Measurements from ENCODE around the gene CELF6. TPM values are rescaled to one million over a fixed set of nuclear protein-coding genes. Genes with fewer than 3 reads are reported as not detected.

The CELF6 gene
- total RNA-seq, 8 experiments from 2014 or later: 0.52 to 12.0 (median 4.2) TPM

- no peak overlapping the region for H3K27ac ChIP-seq
- no peak overlapping the region for H3K4me3 ChIP-seq
- in situ Hi-C loops (cut with MboI; ENCODE audit: low pct_unique_long_range_greater_than_20kb in 2 of 9, low sequenced_read_pairs in 9 of 9, unreplicated experiment in 9 of 9): no loop called here
- H3K4me1 ChIP-seq (replicated peaks in 1 of 2): peaks cover 0 to 3% of the 10 kb centered on the region in 2 donors
- peak in 4 of 8 experiments; percentile 19 to 42 (median 37) for ATAC-seq (replicated peaks in 6 of 8)
- WGBS, 10 experiments: 50 to 100% (median 88%) methylated on average over 1 to 3 of the region's 6 CpGs; no CpG with 5 or more reads in 4 of the 10 experiments
Observed at GRCh38 chr15:72341361-72341760, 21.4 kb upstream of the CELF6 start.

GRCh38 chr15:72340366-72340765 lies 20.4 kb upstream of the CELF6 start:
- H3K27ac ChIP-seq: no peak overlapping the region
- no peak overlapping the region for H3K4me3 ChIP-seq
- WGBS, 10 experiments: 78 to 100% (median 94%) methylated on average over 1 of the region's 1 CpG; no CpG with 5 or more reads in 6 of the 10 experiments
- in situ Hi-C loops (cut with MboI; ENCODE audit: low pct_unique_long_range_greater_than_20kb in 2 of 9, low sequenced_read_pairs in 9 of 9, unreplicated experiment in 9 of 9): no loop called here
- ATAC-seq (replicated peaks in 6 of 8): peak in 5 of 8 experiments; percentile 12 to 69 (median 26)
- H3K4me1 ChIP-seq (replicated peaks in 1 of 2): peaks cover 0 to 3% of the 10 kb centered on the region in 2 donors

- WGBS, 10 experiments: 0 to 92% (median 42%) methylated on average over 1 to 3 of the region's 3 CpGs; no CpG with 5 or more reads in 4 of the 10 experiments
- ATAC-seq (replicated peaks in 6 of 8): peak; percentile 47 to 97 (median 93)
- H3K4me3 ChIP-seq: no peak overlapping the region
- H3K27ac ChIP-seq: no peak overlapping the region
- peaks cover 0 to 3% of the 10 kb centered on the region in 2 donors for H3K4me1 ChIP-seq (replicated peaks in 1 of 2)
- in situ Hi-C loops (cut with MboI; ENCODE audit: low pct_unique_long_range_greater_than_20kb in 2 of 9, low sequenced_read_pairs in 9 of 9, unreplicated experiment in 9 of 9): no loop called here
Observed at GRCh38 chr15:72339777-72340177, 19.8 kb upstream of the CELF6 start.

GRCh38 chr15:72338617-72339321 lies 18.8 kb upstream of the CELF6 start:
- ATAC-seq (replicated peaks in 6 of 8): no peak
- Histone ChIP-seq H3K4me1 (replicated peaks in 1 of 2) (peaks cover 0 to 3% of the 10 kb centered on the region in 2 donors), H3K27ac (no peak overlapping the region), H3K4me3 (no peak overlapping the region)
- in situ Hi-C loops (cut with MboI; ENCODE audit: low pct_unique_long_range_greater_than_20kb in 2 of 9, low sequenced_read_pairs in 9 of 9, unreplicated experiment in 9 of 9): no loop called here
- WGBS, 10 experiments: 19 to 98% (median 91%) methylated on average over 2 to 8 of the region's 9 CpGs

GRCh38 chr15:72338148-72338547 lies 18.2 kb upstream of the CELF6 start:
- H3K4me3 ChIP-seq: no peak overlapping the region
- no peak overlapping the region for H3K27ac ChIP-seq
- WGBS, 10 experiments: 75 to 100% (median 100%) methylated on average over 1 to 2 of the region's 2 CpGs; no CpG with 5 or more reads in 1 of the 10 experiments
- in situ Hi-C loops (cut with MboI; ENCODE audit: low pct_unique_long_range_greater_than_20kb in 2 of 9, low sequenced_read_pairs in 9 of 9, unreplicated experiment in 9 of 9): no loop called here
- no peak for ATAC-seq (replicated peaks in 6 of 8)
- peaks cover 0 to 3% of the 10 kb centered on the region in 2 donors for H3K4me1 ChIP-seq (replicated peaks in 1 of 2)

- H3K27ac ChIP-seq: no peak overlapping the region
Observed at GRCh38 chr15:72334842-72335241, 14.9 kb upstream of the CELF6 start.

GRCh38 chr15:72331021-72331420 lies 11.1 kb upstream of the CELF6 start:
- in situ Hi-C loops (cut with MboI; ENCODE audit: low pct_unique_long_range_greater_than_20kb in 2 of 9, low sequenced_read_pairs in 9 of 9, unreplicated experiment in 9 of 9): no loop called here
- Histone ChIP-seq H3K4me3 (no peak overlapping the region), H3K27ac (no peak overlapping the region), H3K4me1 (replicated peaks in 1 of 2) (no peaks in the 10 kb centered on the region)
- ATAC-seq (replicated peaks in 6 of 8): no peak
- 57 to 100% (median 86%) methylated on average over 1 to 3 of the region's 3 CpGs; no CpG with 5 or more reads in 3 of the 10 experiments for WGBS, 10 experiments

More at GRCh38 chr15:72334842-72335241, 14.9 kb upstream of the CELF6 start:
- Histone ChIP-seq H3K4me3 (no peak overlapping the region), H3K4me1 (replicated peaks in 1 of 2) (peaks cover 0 to under 1% of the 10 kb centered on the region in 2 donors)
- no peak for ATAC-seq (replicated peaks in 6 of 8)
- in situ Hi-C loops (cut with MboI; ENCODE audit: low pct_unique_long_range_greater_than_20kb in 2 of 9, low sequenced_read_pairs in 9 of 9, unreplicated experiment in 9 of 9): no loop called here
- WGBS, 10 experiments: 38 to 88% (median 77%) methylated on average over 1 to 2 of the region's 2 CpGs; no CpG with 5 or more reads in 2 of the 10 experiments

- H3K27ac ChIP-seq: no peak overlapping the region
- no peak overlapping the region for H3K4me3 ChIP-seq
- in situ Hi-C loops (cut with MboI; ENCODE audit: low pct_unique_long_range_greater_than_20kb in 2 of 9, low sequenced_read_pairs in 9 of 9, unreplicated experiment in 9 of 9): no loop called here
- no peak for ATAC-seq (replicated peaks in 6 of 8)
- 50 to 100% (median 100%) methylated on average over 1 of the region's 1 CpG for WGBS, 10 experiments
- peaks cover 7 to 10% of the 10 kb centered on the region in 2 donors for H3K4me1 ChIP-seq (replicated peaks in 1 of 2)
Observed at GRCh38 chr15:72323752-72324151, 3.8 kb upstream of the CELF6 start.

- ATAC-seq (replicated peaks in 6 of 8): peak; percentile 56 to 77 (median 74)
- in situ Hi-C loops (cut with MboI; ENCODE audit: low pct_unique_long_range_greater_than_20kb in 2 of 9, low sequenced_read_pairs in 9 of 9, unreplicated experiment in 9 of 9): loop anchor here in 1 of 9 experiments (10.0 kb wide), 1 partner anchor 65 kb away; no protein-coding TSS in a partner anchor
- peak overlapping the region; percentile 67 for H3K27ac ChIP-seq
- WGBS, 10 experiments: no CpG with 5 or more reads among the region's 48 CpGs
- H3K4me1 ChIP-seq (replicated peaks in 1 of 2): peaks cover 9 to 13% of the 10 kb centered on the region in 2 donors
- H3K4me3 ChIP-seq: peak overlapping the region; percentile 43 to 54 (median 50)
Observed at GRCh38 chr15:72319360-72319984, 485 bp downstream of the CELF6 start.

- WGBS, 10 experiments: 0 to 33% (median 0%) methylated on average over 1 to 2 of the region's 2 CpGs; no CpG with 5 or more reads in 7 of the 10 experiments
- peaks cover 9 to 13% of the 10 kb centered on the region in 2 donors for H3K4me1 ChIP-seq (replicated peaks in 1 of 2)
- ATAC-seq (replicated peaks in 6 of 8): peak in 4 of 8 experiments; percentile 10 to 49 (median 26)
- H3K27ac ChIP-seq: no peak overlapping the region
- in situ Hi-C loops (cut with MboI; ENCODE audit: low pct_unique_long_range_greater_than_20kb in 2 of 9, low sequenced_read_pairs in 9 of 9, unreplicated experiment in 9 of 9): loop anchor here in 1 of 9 experiments (10.0 kb wide), 1 partner anchor 64 kb away; no protein-coding TSS in a partner anchor
- peak overlapping the region in 4 of 5 donors; percentile 44 to 54 (median 52) for H3K4me3 ChIP-seq
Observed at GRCh38 chr15:72318408-72318942, 1.5 kb downstream of the CELF6 start.

- Histone ChIP-seq H3K27ac (no peak overlapping the region), H3K4me1 (replicated peaks in 1 of 2) (peaks cover 9 to 11% of the 10 kb centered on the region in 2 donors), H3K4me3 (no peak overlapping the region)
- ATAC-seq (replicated peaks in 6 of 8): peak in 1 of 8 experiments; percentile 3
- in situ Hi-C loops (cut with MboI; ENCODE audit: low pct_unique_long_range_greater_than_20kb in 2 of 9, low sequenced_read_pairs in 9 of 9, unreplicated experiment in 9 of 9): loop anchor here in 1 of 9 experiments (10.0 kb wide), 1 partner anchor 61 kb away; no protein-coding TSS in a partner anchor
- 0 to 71% (median 20%) methylated on average over 1 to 2 of the region's 6 CpGs; no CpG with 5 or more reads in 3 of the 10 experiments for WGBS, 10 experiments
Observed at GRCh38 chr15:72315706-72316370, 4.1 kb downstream of the CELF6 start.

GRCh38 chr15:72313881-72314280 lies 6.1 kb downstream of the CELF6 start:
- H3K27ac ChIP-seq: no peak overlapping the region
- peaks cover 3 to 4% of the 10 kb centered on the region in 2 donors for H3K4me1 ChIP-seq (replicated peaks in 1 of 2)
- no peak overlapping the region for H3K4me3 ChIP-seq
- no peak for ATAC-seq (replicated peaks in 6 of 8)
- in situ Hi-C loops (cut with MboI; ENCODE audit: low pct_unique_long_range_greater_than_20kb in 2 of 9, low sequenced_read_pairs in 9 of 9, unreplicated experiment in 9 of 9): loop anchor here in 1 of 9 experiments (10.0 kb wide), 1 partner anchor 59 kb away; no protein-coding TSS in a partner anchor
- 0 to 100% (median 84%) methylated on average over 1 to 2 of the region's 2 CpGs; no CpG with 5 or more reads in 4 of the 10 experiments for WGBS, 10 experiments
